GM21381 (cell line): ENCODE data around the gene PGC.

Experiments
- ATAC-seq: cut with Tn5 transposase; IDR thresholded peaks from one replicate; pipeline ENCODE4 v1.9.1; 2021; ENCODE audit warnings: mild to moderate bottlenecking, moderate library complexity; ENCODE audit not compliant: unreplicated experiment

Gene PGC

DNA sequence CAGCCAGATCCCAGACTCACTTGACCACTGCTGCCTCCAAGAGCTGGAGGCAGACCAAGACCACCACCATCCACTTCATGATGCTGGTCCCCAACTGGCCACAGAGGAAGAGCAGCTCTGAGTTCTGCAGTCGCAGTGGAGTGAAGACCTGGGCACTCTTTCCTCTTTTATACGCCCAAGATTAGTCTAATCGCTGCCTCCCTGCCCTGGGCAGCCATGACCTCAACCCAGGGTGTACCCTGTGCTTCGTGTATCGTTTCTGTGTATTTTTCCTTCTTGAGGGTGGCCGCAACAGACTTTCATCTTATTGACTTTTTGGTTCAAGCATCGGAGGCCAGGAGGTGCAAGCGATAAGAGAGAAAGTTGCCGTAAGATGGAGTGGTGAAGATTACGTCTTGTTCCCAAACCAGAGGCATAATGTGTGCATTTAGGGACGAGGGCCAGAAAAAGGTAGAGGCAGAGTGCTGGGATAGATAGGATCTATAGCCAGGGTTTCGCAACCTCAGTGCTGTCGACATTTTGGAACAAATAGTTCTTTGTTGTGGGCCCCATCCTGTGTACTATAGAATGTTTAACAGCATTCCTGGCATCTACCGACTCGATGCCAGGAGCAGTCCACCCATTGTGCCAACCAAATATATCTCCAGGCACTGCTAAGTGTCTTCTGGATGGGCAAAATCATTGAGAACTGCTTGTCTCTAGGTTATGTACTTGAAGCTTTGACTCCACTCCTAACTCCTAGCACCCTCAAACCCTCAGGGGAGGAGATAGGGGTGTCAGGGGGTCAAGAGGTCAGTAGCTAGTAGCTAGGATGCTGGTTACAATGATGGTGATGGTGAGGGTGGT, at the start of gene PGC:
Gene PGC, minus strand, starts transcription at position 142 of the 846 bp plus-strand sequence. Its CDS starts 63 bp downstream, at position 79.
- ATAC-seq = no peak

DNA sequence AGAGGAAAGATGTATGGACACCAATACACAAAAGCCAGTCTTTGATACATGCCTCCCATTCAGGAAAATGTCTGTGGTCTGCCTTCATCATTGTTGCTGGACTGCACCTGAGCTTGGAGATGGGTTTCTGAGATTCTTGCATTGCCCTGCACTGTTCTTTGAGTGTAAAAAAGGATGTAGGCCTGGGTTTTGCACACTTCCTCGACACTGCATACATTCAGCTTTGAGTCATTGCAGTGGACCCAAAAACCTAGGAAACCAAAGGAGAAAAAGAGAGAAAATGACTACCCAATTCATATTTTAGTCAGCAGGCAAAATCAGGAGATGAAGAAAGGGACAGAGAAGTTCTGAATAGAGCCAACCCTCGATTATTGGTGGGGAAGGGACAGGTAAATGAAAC, 49.3 kb upstream of the PGC start:
- ATAC-seq = no peak

DNA sequence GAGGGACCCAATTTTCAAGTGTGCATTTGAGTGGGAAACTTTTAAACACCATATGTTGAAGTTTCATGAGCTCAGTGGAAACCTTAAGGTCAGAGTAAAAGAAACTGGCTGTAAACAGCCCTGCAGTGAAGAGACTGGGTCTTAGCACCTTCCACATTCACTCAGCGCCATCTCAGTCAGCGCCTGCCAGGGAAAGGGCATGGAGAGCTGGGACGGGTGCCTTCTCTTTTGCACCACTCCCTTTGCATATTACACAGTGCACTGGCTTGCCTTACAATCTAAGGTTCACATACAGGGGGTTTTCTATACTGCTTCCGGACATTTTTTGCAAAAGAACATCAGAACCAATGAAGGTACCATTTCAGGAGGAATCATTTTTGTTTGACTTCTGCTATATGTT, 44.8 kb upstream of the PGC start:
- ATAC-seq = no peak

DNA sequence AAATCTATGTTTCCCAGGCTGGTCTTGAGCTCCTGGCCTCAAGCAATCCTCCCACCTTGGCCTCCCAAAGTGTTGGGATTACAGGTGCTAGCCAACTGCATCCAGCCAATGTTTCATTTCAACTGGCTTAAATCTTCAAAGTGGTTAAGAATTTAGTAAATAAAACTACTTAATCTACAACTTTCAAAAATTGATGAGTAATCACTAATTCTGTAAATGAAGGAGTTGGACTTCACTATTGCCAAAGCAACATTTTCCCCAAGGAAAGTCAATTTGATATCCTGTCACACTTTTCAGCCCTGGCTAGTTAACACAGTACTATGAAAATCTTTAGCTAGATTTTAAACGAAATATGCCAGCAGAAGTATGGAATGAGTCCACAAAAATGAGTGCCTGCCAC, 44.1 kb upstream of the PGC start:
- no peak for ATAC-seq

DNA sequence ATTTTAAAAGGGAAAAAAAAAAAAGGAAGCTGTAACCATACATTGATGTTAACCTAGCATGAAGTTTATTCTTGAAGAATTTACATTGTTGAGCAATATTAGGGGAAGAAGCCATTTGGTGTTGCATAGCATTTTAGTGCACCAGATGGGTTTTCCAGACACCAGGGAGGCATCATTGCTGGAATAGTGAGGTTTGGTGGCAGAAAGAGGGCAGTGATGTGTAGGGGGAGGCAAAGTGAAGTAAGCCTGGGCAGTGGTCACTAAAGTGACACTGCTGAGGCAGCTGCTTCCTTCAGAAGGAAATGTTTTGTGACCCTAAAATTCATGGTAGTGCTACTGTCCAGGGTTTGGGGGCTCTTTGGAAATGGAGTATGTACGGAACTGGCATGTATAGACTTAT, 42.8 kb upstream of the PGC start:
- ATAC-seq = no peak

DNA sequence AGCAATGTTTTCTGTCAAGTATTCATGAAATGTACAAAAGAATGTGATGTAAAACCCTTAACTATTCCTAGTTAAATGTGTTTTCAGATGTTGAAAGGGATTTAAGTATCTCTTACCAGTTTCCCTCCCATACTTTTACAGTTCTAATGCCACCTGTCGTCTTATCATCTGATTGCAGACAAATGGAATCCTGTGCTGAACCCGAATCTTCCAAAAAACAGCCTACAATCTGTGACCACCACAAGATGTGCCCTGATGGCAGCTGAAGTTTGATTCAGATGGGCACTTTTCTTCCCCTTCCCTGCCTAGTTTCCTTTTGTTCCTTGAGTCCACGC, 42.2 kb upstream of the PGC start:
- ATAC-seq = no peak

DNA sequence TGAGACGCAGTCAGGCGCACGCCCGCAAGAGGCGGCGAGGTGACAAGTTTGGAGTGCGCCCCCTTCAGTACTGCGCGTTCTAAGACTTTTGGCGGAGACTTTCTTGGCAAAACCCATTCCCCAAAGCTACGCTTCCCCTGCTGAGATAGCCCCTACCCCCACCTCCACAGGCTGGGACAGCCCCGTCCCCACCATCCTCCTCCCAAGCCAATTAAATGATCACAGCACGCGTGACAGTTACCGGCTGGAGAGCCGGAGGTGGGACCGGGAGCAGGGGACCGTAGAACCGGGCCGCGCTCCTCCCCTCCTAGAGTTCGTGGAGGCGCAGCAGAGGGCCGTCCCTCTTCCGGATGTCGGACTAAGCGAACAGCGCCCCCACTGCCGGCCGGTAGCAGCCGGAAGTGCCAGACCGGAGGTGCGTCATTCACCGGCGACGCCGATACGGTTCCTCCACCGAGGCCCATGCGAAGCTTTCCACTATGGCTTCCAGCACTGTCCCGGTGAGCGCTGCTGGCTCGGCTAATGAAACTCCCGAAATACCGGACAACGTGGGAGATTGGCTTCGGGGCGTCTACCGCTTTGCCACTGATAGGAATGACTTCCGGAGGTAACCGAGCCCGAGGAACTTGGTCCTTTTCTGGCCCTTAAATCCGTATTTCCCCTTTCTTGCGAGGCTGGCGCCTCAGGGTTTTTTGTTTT, 40.2 kb upstream of the PGC start, which contains the start of gene TOMM6:
Gene TOMM6, plus strand, starts transcription at position 476 of the 699 bp plus-strand sequence. Its CDS starts 4 bp downstream, at position 480.
- peak; percentile 83 for ATAC-seq

DNA sequence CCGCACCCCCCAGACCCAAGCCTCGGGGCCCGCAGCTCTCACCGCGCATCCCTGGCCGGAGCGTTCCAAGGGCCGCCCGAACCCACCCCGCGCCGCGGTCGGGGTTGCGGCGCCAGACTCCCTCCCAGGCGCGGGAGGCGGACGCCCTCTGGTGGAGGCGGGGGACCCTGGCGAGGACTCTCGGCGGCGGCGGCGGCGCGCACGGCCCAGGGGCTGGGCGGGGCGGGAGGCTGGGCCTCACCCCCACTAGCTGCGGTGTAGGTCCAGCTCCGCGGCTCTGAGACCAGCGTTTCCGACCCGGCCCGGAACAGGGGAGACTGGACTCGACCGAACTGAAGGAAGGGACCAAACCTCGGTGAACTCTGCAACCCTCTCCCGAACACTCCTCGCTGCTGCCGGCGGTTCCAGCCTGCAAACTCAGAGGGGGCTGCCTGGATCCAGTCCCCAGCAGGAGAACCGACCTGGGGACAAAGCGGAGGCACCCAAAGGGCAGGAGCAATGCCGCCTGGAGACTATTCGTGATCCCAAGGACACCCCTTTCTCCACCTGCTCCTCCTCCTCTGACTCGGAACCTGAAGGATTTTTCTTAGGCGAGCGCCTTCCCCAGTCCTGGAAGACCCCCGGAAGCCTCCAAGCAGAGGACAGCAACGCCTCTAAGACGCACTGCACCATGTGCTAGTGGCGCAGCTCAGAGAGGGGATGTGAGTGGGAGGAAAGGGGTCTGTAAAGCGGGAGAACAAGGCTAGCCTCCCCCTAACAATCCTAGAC, 39.4 kb upstream of the PGC start:
- peak; percentile 57 for ATAC-seq

DNA sequence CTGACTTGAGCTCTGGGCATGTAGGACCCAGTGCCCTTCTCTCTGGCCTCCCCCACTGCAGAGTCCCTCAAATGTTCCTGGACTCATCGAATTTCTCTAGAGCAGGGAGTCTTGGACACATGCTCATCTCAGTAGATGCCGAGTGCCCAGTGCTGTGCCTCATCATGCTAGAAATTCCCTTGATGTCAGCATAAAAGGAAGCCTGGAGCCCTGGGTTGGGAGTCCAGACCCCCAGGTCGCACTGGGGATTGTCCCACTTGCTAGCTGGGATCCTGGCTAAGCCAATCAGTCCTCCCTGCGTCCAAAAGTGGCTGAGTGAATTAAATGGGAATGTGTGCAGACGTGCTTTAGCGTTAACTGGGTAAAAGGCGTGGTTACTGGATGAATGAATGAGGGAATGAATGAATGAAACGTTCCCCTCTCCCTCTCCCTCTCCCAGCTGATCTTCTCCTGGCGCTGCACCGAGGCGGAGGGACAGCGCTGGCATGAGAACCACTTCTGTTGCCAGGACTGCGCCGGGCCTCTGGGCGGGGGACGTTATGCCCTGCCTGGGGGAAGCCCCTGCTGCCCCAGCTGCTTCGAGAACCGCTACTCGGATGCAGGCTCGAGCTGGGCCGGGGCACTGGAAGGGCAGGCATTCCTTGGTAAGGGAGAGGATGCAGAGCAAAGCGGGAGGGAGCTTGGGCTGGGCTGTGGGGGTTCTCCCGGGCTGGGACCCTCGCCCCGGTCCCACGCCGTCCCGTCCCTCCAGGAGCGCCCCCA, 38.7 kb upstream of the PGC start:
- ATAC-seq = no peak

DNA sequence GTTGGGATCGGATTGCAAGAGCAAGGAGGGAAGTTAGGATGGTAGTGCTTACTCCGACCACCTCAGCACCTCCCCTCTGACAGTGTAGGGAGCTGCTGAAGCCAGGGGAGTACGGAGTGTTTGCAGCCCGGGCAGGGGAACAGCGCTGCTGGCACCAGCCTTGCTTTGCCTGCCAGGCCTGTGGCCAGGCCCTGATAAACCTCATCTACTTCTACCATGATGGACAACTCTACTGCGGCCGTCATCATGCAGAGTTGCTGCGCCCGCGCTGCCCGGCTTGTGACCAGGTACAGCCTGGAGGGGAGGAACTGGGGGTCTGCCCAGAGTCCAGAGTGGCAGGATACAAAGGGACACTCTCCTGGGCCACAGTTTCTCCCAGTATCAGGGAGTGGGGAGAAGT, 38.1 kb upstream of the PGC start:
- ATAC-seq = no peak

DNA sequence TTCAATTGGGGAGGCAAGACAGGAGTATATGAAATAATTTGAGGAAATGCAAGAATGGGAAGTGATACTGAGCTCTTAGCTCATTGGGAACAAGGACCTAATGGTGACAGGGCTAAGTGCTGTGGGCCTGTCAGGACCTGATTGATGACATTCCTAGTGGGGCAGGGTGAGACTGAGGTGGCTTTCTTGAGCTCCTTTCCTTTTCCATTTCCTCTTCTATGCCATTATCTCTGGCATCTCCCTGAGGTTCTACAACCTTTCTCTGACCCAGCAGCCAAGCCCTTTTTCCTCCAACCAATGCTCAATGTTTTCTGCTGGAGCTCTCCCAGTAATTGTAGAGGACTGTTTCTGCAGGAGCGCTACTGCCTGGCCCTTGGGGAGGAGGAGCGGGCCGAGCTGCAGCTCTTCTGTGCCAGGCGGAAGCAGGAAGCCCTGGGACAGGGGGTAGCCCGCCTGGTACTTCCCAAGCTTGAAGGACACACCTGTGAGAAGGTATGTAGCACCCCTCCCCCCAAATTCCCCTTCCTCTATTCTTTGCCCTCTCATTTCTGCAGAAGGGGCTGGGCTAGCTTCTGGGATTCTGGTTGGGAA, 37.5 kb upstream of the PGC start:
- ATAC-seq = no peak

DNA sequence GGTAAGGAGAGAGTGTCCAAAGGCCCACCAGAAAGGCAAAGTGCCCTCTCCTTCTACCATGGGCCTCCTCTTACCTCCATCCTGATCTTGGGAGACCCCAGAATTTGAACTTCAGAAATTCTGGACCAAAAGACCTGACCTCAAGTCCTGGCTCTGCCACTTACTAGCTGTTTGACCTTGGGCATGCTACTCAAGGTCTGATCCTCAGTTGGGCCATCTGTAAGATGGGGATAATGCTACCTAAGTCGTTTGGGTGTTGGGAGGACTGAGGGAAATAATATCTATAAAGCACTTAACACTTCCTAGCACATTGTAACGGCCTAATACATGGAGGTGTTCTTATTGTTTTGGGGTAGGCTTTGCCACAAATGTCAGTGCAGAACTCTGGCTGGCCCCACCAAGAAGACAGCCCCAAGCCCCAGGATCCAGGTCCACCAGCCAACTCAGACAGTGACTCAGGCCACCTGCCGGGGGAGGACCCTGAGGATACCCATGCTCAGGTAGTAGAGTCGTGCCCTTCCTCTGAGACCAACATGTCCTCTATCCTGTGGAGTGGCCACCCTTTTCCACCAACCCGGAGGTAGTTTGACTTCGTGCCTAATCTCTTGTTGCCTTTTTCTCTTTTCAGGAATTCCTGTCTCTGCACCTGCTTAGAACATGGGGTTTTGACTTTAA, 36.0 kb upstream of the PGC start:
- no peak for ATAC-seq

DNA sequence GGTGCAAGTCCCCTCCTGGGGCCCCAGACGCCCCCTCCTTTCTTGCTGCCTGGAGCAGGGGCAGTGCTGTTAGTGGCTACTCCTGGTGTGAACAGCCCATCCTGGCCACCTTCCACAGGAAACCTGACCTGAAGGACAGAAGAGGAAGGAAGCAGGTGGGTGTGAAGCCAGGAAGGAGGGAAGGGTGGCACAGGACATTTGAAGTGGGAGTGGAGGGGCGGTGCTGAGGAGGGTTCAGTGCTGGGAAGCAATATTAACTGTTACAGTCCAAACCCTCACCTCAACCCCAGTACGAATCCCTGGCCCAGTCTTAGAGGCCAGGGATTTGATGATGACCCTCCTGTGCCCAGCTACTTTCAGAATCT, 34.2 kb upstream of the PGC start:
- ATAC-seq = no peak

DNA sequence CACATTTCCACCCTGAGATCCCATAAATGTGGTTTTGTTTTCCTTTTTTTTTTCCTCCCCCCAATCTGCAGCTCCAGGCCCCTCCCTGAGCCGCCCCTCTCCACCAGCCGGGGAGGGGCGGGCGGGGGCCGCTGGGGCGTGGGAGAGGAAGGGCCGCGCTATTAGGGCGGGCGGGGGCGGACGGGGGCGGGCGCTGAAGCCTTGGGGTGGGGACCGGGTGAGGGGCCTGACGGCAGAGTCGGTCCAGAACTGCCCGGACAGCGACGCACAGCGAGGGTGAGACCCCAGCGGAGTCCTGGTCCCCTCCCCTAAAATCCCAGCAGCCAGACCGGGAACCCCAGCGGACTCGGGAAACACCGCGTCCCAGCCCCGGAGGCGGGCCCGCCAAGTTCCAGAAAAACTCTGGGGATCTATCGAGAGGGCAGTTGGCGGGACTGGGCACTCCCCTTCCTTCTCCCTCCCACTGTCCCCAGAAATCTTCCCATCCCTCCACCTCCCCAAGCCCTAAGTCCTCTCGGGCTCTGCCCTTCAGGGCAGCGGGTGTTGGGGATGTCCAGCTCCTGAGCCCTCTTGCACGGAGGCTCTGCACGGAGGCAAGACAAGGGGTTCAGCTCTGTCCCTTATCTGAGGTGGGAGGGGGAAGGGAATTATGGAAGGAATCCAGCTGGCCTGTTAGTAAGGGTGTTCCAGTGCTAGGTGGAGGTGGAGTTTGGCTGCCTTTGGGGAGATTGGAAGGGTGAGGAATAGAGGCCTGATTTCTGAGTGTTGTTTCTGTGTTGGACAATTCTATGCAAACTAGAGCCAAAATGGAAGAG, 33.6 kb upstream of the PGC start, which contains the start of gene PRICKLE4:
Gene PRICKLE4, plus strand, starts transcription at position 232 of the 815 bp plus-strand sequence. CDS start 2,692 bp downstream, outside the sequence.
- no peak for ATAC-seq

DNA sequence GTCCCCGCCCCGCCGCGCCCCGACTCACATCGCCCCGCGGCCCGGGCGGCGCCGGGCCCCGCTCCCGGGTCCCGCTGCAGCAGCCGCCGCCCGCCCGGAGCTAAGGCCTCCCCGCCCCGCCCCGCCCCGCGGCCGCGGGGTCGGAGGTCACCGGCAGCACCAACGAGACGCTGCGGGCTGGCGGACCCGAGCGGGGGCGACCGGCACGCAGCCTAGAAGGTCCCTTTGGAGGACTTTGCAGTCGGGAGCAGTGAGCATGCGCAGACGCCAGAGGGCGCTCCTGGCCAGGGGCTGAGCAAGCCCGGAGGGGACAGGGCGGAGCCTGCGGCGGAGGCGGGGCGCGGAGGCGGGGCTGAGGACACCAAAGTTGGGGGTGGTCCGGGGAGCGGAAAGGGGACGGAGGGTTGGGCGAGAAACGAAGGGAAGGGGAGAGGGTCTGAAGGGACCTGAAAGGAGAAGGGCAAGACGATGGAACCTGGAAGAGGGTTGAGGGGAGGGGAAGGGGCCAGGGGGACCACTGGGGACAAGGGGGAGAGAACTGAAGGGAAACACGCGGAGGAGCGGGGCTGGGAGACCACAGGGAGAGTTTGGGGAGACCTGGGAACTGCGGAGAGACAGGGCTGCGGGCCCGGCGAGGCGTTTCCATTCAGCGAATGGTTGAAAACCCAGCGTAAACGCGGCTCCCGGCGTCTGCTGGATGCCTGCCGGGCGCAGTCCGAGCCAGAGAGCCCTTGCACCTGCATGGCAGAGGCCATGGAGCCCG, 32.8 kb upstream of the PGC start, which contains the start of gene FRS3:
Gene FRS3, minus strand, starts transcription at position 113 of the 763 bp plus-strand sequence. CDS start 2,913 bp downstream, outside the sequence.
- ATAC-seq = peak; percentile 86

DNA sequence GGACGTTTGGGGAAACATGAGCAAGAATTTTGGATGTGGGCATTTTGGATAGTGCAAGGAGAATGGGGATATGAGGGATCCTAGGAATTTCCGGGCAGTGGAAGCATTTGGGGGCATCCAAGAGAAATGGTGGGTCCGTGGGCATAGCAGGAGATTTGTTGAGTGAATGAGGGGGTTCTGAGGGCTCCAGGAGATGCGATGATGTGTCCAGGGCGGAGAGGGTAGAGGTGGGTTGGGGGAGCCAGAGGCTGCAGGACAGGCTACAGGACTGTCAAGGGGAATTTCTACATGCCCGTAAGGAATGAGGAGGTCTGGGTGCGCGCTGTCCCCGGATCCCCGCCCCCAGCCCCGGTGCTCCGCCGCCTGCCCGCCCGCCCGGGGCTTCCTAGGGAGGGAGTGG, 32.1 kb upstream of the PGC start:
- ATAC-seq = no peak

DNA sequence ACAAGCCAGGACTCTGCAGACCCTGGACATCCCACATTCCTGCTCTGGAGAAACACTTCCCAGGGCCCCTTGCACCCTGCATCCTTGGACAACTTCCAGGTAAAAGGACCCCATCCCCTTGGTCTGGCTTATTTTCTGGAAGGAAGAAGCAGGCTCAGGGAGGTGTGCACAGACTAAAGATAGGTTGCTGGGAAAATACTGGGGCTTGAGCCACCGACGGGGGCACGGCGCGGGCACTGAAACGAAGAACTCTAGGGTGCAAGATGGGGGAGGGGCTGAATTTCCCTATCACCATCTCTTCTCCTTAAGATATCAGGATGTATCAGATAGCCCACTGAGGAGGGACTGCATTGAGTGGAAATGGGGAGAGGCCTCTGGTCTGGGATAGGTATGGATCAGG, 31.7 kb upstream of the PGC start:
- ATAC-seq = no peak
